ENCODE data around the gene EEF1A1.

EEF1A1 gene

GRCh38 chr6:73565767-73566485 lies 45.1 kb upstream of the EEF1A1 start:
- no peaks in the 10 kb centered on the region for H3K27me3 ChIP-seq (ENCODE audit: insufficient read depth, poor library complexity, severe bottlenecking)
- TF ChIP-seq, protein P1, sequence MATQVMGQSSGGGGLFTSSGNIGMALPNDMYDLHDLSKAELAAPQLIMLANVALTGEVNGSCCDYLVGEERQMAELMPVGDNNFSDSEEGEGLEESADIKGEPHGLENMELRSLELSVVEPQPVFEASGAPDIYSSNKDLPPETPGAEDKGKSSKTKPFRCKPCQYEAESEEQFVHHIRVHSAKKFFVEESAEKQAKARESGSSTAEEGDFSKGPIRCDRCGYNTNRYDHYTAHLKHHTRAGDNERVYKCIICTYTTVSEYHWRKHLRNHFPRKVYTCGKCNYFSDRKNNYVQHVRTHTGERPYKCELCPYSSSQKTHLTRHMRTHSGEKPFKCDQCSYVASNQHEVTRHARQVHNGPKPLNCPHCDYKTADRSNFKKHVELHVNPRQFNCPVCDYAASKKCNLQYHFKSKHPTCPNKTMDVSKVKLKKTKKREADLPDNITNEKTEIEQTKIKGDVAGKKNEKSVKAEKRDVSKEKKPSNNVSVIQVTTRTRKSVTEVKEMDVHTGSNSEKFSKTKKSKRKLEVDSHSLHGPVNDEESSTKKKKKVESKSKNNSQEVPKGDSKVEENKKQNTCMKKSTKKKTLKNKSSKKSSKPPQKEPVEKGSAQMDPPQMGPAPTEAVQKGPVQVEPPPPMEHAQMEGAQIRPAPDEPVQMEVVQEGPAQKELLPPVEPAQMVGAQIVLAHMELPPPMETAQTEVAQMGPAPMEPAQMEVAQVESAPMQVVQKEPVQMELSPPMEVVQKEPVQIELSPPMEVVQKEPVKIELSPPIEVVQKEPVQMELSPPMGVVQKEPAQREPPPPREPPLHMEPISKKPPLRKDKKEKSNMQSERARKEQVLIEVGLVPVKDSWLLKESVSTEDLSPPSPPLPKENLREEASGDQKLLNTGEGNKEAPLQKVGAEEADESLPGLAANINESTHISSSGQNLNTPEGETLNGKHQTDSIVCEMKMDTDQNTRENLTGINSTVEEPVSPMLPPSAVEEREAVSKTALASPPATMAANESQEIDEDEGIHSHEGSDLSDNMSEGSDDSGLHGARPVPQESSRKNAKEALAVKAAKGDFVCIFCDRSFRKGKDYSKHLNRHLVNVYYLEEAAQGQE (IDR thresholded peaks at IDR 0.05; ENCODE audit: insufficient replicate concordance, low read depth) = no peak
- TF ChIP-seq CTCF (IDR thresholded peaks at IDR 0.05; ENCODE audit: insufficient read depth, low read length) = no peak
- TF ChIP-seq POLR2AphosphoS5 (IDR thresholded peaks at IDR 0.05; ENCODE audit: low read depth) = no peak
- TF ChIP-seq SPI1 (IDR thresholded peaks at IDR 0.05; ENCODE audit: borderline replicate concordance, low read depth) = no peak
- TF ChIP-seq GABPA (IDR thresholded peaks at IDR 0.05; ENCODE audit: low read depth) = no peak
- no peak for DNase-seq (ENCODE audit: low read depth in 1 of 2, low spot score in 1 of 2)
- no peak overlapping the region for H3K27ac ChIP-seq (replicated peaks)
- H3K4me3 ChIP-seq (replicated peaks; ENCODE audit: insufficient read depth, low read length) = no peak overlapping the region

DNA sequence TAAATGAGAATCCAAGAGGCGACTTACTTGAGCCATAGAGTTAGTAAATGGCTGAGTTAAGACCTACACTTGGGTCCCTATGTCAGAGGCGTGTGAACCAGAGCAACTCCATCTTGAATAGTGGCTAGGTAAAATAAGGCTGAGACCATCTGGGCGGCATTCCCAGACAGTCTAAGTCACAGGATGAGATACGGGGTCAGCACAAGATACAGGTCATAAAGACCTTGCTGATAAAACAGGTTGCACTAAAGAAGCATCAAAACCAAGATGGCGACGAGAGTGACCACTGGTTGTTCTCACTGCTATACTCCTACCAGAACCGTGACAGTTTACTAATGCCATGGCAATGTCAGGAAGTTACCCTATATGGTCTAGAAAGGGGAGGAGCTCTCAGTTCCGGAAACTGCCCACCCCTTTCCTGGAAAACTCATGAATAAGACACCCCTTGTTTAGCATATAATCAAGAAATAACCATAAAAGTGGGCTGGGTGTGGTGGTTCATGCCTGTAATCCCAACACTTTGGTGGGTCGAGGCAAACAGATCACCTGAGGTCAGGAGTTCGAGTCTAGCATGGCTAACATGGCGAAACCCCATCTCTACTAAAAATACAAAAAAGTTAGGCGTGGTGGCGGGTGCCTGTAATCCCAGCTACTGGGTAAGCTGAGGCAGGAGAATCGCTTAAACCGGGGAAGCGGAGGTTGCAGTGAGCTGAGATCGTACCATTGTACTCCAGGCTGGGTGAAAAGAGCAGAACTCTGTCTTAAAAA lies 43.9 kb upstream of the EEF1A1 start:
- Histone ChIP-seq H3K27ac (replicated peaks) (no peak overlapping the region), H3K4me3 (replicated peaks; ENCODE audit: insufficient read depth, low read length) (no peak overlapping the region), H3K27me3 (ENCODE audit: insufficient read depth, poor library complexity, severe bottlenecking) (no peaks in the 10 kb centered on the region)
- DNase-seq (ENCODE audit: low read depth in 1 of 2, low spot score in 1 of 2) = no peak
- TF ChIP-seq CTCF (IDR thresholded peaks at IDR 0.05; ENCODE audit: insufficient read depth, low read length) (no peak), SPI1 (IDR thresholded peaks at IDR 0.05; ENCODE audit: borderline replicate concordance, low read depth) (no peak), POLR2AphosphoS5 (IDR thresholded peaks at IDR 0.05; ENCODE audit: low read depth) (no peak), GABPA (IDR thresholded peaks at IDR 0.05; ENCODE audit: low read depth) (no peak)
- TF ChIP-seq, protein P1 (IDR thresholded peaks at IDR 0.05; ENCODE audit: insufficient replicate concordance, low read depth) = no peak

- H3K4me3 ChIP-seq (replicated peaks; ENCODE audit: insufficient read depth, low read length) = no peak overlapping the region
- DNase-seq (ENCODE audit: low read depth in 1 of 2, low spot score in 1 of 2) = no peak
- no peaks in the 10 kb centered on the region for H3K27me3 ChIP-seq (ENCODE audit: insufficient read depth, poor library complexity, severe bottlenecking)
- TF ChIP-seq SPI1 (IDR thresholded peaks at IDR 0.05; ENCODE audit: borderline replicate concordance, low read depth) (no peak), POLR2AphosphoS5 (IDR thresholded peaks at IDR 0.05; ENCODE audit: low read depth) (no peak), CTCF (IDR thresholded peaks at IDR 0.05; ENCODE audit: insufficient read depth, low read length) (no peak), GABPA (IDR thresholded peaks at IDR 0.05; ENCODE audit: low read depth) (no peak)
- TF ChIP-seq, protein P1 (IDR thresholded peaks at IDR 0.05; ENCODE audit: insufficient replicate concordance, low read depth) = no peak
- H3K27ac ChIP-seq (replicated peaks) = no peak overlapping the region
These were observed 41.7 kb upstream of the EEF1A1 start for GRCh38 chr6:73562558-73562957.

Measured in HL-60 (cell line).